Fibroblast of skin of left quadriceps (primary cell): ENCODE measurements around the gene MRC1.
A peak's percentile ranks its signal among the peaks of the same experiment; 100 is the strongest.

Experiments
- DNase-seq, 2 experiments: peaks; one replicate each; pipeline ENCODE4 v3.0.0-alpha.2; 2013; ENCODE audit warnings: low read depth in 2 of 2

MRC1 gene

GRCh38 chr10:17808971-17809841, at the start of gene MRC1:
Gene MRC1 (plus strand): TSS chr10:17809348. CDS start chr10:17809466, 118 bp downstream.
- DNase-seq: no peak

GRCh38 chr10:17764142-17764541, 45.0 kb upstream of the MRC1 start:
- DNase-seq: no peak

- no peak for DNase-seq
These were observed 43.5 kb upstream of the MRC1 start for GRCh38 chr10:17765602-17766001.

GRCh38 chr10:17766731-17767130, 42.4 kb upstream of the MRC1 start:
- DNase-seq: no peak

- DNase-seq: no peak
These were observed 40.7 kb upstream of the MRC1 start for GRCh38 chr10:17768496-17768895.

GRCh38 chr10:17768957-17769356, 40.2 kb upstream of the MRC1 start:
- DNase-seq: no peak

- DNase-seq: no peak
These were observed 38.1 kb upstream of the MRC1 start for GRCh38 chr10:17771017-17771416.

- DNase-seq: no peak
These were observed 29.4 kb upstream of the MRC1 start for GRCh38 chr10:17779784-17780183.

GRCh38 chr10:17780727-17781126, 28.4 kb upstream of the MRC1 start:
- DNase-seq: no peak

GRCh38 chr10:17781856-17782255, 27.3 kb upstream of the MRC1 start:
- no peak for DNase-seq

- peak in 1 of 2 experiments; percentile 24 for DNase-seq
These were observed 26.1 kb upstream of the MRC1 start for GRCh38 chr10:17782921-17783665.

- no peak for DNase-seq
These were observed 25.4 kb upstream of the MRC1 start for GRCh38 chr10:17783751-17784150.

GRCh38 chr10:17784688-17785087, 24.5 kb upstream of the MRC1 start:
- peak in 1 of 2 experiments; percentile 24 for DNase-seq

- DNase-seq: no peak
These were observed 23.7 kb upstream of the MRC1 start for GRCh38 chr10:17785276-17785930.

GRCh38 chr10:17787087-17787961, 21.8 kb upstream of the MRC1 start:
- DNase-seq: peak; percentile 88 to 90

GRCh38 chr10:17788646-17789045, 20.5 kb upstream of the MRC1 start:
- DNase-seq: no peak

GRCh38 chr10:17789396-17789795, 19.8 kb upstream of the MRC1 start:
- no peak for DNase-seq

GRCh38 chr10:17790651-17791050, 18.5 kb upstream of the MRC1 start:
- peak in 1 of 2 experiments; percentile 11 for DNase-seq

- peak in 1 of 2 experiments; percentile 15 for DNase-seq
These were observed 16.2 kb upstream of the MRC1 start for GRCh38 chr10:17792991-17793390.

GRCh38 chr10:17793823-17794644, 15.1 kb upstream of the MRC1 start:
- DNase-seq: no peak
